ENCODE measurements around the gene ACSF3. TPM values are rescaled to one million over a fixed set of nuclear protein-coding genes. Genes with fewer than 3 reads are reported as not detected.

ACSF3 gene
- total RNA-seq, 1 donor from 2014 or later, result 41.6 TPM

GRCh38 chr16:89202422-89203215, 109.0 kb downstream of the ACSF3 start:
- Mint-ChIP-seq H3K27me3 (peaks cover 31% of the 10 kb centered on the region), H3K4me1 (peaks cover 5% of the 10 kb centered on the region), H3K9me3 (no peaks in the 10 kb centered on the region), H3K36me3 (ENCODE audit: low read depth) (no peaks in the 10 kb centered on the region), H3K4me3 (peak overlapping the region; percentile 56), H3K27ac (no peak overlapping the region)
- DNase-seq, result no peak
- intact Hi-C loops (cut with micrococcal nuclease), result no loop called here

Other genes with a start within 250 kb of the ACSF3 start
- 23.2 and 23.4 TPM in 2 replicates for gene GALNS, start 236.9 kb upstream of the ACSF3 start, total RNA-seq
- gene TRAPPC2L, start 236.7 kb upstream of the ACSF3 start, total RNA-seq, result 62.1 and 67.1 TPM in 2 replicates
- not detected in 2 replicates for gene PABPN1L, start 227.2 kb upstream of the ACSF3 start, total RNA-seq
- not detected in 2 replicates for gene CBFA2T3, start 116.6 kb upstream of the ACSF3 start, total RNA-seq
- gene CDH15, start 77.9 kb downstream of the ACSF3 start, total RNA-seq, result not detected in 2 replicates
- 1.4 and 2.3 TPM in 2 replicates for gene SLC22A31, start 106.7 kb downstream of the ACSF3 start, total RNA-seq
- 6.0 and 9.8 TPM in 2 replicates for gene ZNF778, start 123.9 kb downstream of the ACSF3 start, total RNA-seq